GM21717 (cell line): Measurements from ENCODE around the gene TRPM2.

Experiments used
- ATAC-seq: cut with Tn5 transposase; IDR thresholded peaks from one replicate; pipeline ENCODE4 v1.9.1; 2021; ENCODE audit warnings: mild to moderate bottlenecking, moderate library complexity; ENCODE audit not compliant: unreplicated experiment

The TRPM2 gene

DNA sequence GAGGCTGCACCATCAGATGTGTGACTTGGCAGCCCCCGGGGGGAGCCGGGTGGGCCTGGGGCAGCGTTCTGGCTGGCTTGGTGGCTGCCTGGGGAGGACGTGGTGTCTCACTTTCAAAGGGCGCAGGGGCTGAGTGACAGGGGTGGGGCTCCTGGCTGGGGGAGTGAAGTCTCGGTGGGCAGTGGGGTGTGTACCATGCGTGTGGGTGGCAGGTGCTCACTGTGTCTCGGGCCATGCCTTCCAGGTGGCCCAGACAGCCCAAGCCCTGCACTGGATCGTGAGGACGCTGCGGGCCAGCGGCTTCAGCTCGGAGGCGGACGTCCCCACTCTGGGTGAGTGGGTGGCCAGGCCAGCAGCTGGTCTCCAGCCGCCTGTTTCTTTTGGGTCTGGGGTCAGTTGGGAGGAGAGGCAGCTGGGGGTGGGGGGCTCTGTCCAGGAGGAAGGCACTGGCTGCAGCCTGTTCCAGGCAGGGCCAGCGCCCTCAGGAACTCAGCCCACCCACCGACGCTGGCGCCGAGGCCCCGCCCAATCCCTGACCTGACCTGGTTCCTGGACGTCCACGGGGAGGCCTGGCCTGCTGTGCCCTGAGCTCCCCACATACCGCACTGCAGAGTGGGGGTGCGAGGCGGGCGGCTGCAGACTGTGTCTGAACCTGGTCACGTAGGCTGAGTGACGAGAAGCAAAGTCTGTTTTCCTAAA lies 71.3 kb downstream of the TRPM2 start:
- ATAC-seq = no peak

DNA sequence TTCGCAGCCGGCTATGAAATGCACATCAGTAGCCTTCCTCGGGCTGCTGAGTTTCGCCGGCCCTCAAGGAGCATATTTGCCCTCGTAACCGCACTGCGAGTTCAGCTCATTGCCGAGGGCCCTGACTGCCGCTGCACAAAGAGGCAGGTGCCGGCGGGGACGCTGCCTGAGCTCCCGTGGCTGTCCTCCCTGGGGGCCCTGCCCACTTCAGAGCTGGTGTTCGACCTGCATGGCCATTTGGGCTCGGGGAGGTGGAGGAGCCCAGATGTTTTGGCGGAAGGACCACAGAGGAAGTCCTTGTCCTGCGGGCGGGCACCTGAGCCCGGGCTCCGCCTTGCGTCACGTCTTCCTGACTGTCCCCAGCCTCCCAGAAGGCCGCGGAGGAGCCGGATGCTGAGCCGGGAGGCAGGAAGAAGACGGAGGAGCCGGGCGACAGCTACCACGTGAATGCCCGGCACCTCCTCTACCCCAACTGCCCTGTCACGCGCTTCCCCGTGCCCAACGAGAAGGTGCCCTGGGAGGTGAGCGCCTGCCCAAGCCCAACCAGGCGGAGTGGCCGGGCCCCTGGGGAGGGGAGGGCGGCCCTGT lies 72.0 kb downstream of the TRPM2 start:
- no peak for ATAC-seq

DNA sequence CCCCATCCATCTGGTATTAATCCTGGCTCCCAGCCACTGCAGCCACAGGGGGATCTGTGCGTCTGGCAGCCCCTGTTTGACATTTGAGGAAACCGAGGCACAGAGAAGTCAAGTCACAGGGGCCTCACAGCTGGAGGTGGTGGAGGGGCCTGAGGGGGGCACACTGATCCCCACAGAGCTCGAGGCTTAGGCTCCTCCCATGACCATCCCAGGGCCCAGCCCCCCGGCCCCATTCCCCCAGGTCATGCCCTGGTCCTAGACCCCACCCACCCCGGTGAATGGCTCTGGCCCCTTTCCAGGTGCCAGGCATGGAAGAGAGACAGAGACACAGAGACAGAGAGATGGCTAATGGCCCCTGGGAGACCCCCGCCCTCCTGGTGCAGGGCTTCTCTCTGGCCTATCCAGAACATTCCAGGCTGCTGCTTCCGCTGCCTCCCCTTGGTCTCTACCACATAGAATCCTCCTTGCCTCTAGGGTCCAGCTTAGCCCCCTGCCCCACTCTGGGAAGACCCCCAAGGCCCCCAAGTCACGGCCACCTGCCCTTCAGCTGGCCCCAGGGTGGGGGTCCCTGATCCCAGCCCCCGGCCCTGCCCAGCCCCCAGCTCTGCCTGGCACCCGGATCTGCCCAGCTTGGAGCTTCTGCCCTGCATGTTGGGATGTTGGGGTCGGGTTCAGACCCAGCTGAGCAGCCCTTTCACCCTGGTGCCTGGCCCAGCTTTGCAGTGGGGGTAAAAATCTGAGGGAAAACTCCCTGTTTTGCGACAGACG lies 72.7 kb downstream of the TRPM2 start:
- no peak for ATAC-seq

DNA sequence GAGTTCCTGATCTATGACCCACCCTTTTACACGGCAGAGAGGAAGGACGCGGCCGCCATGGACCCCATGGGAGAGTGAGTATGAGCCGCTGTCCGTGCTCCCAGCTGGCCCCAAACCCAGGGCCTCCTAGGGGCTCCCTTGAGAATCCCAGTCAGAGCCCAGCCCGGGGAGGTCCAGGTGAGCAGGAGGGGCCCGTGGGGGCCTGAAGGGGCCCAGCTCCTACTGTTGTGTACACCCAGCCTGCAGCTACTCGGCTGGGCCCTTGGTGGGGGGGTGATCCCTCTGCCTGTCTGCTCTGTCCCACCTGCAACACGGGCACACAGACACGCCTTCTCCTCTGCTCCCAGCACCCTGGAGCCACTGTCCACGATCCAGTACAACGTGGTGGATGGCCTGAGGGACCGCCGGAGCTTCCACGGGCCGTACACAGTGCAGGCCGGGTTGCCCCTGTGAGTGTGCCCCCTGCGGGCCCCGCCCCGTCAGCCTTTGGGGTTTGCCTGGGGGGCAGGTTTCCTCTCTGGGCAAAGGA lies 73.3 kb downstream of the TRPM2 start:
- no peak for ATAC-seq

DNA sequence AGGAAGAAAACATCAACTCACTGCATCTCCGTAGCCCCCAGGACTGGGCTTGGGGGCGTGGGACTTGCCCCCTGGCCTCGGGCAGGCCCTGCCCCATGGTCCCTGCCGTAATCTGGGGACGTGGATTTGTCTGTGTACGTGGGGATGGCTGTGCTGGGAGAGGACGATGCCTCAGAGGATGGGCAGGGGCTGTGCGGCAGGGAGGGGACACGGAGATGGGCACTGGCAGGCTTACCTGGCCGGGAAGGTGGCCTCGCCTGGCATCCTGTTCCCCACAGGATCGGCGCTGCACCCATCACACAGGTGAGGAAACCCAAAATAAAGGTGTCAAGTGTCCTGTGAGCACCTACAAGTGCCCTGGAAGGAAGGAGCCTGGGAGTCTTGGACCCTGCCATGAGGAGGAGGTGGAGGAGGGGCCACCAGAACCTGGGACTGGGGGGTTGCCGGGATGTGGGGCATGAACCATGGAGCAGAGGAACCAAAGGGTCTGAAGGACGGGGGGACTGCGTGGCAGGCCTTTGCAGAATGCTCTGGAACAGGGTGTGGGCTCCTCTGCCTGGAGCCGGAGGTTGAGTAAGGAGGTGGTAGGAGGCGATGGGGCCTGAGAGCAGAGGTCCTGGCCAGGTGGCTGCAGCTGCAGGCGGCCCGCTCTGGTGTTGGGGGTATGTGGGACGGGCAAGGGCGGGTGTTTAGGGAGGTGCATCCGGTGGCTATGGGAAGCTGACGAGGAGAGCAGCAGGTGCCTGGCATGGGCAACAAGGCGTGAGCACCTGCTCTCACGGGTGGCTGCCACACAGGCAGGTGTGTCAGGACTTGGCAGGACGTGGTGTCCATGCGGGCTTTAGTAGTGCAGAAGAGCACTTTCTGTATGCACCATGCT lies 74.1 kb downstream of the TRPM2 start:
- no peak for ATAC-seq

DNA sequence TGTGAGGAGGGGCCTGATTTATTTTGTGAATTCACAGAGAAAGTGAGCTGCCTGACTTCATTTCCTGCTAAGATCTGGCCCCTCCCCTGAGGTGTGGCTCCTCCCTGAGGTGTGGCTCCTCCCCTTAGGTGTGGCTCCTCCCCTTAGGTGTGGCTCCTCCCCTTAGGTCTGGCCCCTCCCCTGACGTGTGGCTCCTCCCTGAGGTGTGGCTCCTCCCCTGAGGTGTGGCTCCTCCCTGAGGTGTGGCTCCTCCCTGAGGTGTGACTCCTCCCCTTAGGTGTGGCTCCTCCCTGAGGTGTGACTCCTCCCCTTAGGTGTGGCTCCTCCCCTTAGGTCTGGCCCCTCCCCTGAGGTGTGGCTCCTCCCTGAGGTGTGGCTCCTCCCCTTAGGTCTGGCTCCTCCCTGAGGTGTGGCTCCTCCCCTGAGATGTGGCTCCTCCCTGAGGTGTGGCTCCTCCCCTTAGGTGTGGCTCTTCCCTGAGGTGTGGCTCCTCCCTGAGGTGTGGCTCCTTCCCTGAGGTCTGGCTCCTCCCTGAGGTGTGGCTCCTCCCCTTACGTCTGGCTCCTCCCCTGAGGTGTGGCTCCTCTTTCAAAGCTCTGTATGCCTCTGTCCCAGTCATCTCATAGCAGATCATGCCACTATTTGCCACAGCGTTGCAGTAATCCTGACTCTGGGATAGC lies 75.0 kb downstream of the TRPM2 start:
- no peak for ATAC-seq

DNA sequence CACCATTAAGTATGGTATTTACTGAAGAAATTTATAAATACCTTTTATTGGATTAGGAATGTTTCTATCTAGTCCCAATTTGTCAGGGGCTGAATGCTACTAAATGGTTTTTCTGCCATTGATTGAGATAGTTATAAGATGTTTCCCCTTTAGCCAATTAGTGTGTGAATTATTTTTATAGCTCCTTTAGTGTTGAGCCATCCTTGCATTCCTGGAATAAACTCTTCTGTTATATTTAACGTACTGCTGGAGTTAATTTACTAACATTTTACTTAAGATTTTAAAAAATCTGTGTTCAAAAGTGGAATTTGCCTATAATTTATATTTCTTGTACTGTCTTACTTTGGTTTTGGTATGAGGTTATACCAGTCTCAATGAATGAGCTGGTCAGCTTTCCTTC lies 76.5 kb downstream of the TRPM2 start:
- no peak for ATAC-seq

DNA sequence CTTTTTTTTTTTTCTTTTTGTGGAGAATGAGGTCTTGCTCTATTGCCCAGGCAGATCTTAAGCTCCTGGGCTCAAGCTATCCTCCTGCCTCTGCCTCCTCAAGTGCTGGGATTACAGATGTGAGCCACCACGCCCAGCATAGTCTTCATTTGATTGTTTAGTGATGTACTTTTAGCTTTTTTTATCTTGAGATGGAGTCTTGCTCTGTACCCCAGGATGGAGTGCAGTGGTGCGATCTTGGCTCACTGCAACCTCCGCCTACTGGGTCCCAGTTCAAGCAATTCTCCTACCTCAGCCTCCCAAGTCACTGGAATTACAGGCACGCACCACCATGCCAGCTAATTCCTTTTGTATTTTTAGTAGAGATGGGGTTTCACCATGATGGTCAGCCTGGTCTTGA lies 77.9 kb downstream of the TRPM2 start:
- ATAC-seq = no peak

DNA sequence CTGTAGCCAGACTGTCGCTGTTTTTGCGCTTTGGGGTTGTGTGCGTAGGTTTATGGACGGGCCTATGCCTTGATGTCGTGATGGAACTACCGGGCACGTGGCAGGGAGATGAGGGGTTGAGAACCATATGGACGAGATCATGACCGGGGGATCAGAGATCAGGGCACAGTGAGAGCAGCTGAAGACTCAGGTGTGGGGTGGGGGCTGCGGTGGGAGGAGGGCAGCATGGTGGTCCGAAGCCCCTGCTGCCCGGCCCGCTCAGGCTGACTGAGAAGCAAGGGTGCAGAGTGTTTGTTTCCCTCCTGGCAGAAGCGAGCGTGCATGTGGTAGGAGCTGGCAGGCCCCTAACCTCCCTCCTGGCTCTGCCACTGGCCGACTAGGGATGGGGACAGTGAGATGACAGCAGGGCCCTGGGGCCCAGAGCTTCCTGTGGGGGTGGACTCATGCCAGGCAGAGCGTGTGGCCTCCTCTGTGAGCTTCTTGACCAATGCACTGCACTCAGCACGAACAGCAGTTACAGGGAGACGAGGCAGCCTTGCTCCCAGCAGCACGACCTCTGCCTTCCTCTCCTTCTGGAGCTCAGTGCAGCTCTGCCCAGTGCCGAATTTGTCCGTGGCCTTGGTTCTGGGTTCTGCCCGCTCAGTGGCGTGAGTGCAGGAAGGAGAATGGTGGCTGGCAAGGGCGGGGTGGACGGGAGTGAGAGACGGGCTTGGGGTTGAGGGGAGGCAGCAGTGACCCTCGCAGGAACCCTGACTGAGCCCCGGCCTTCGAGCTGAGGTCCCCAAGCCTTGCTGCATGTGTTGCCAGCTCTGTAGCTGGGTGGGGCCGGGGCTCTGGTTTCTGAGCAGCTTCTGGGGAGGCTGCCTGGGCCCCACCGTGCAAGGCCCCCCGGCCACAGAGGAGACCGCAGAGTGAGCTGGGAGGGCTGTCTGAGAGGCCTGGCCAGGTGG lies 79.7 kb downstream of the TRPM2 start:
- no peak for ATAC-seq

DNA sequence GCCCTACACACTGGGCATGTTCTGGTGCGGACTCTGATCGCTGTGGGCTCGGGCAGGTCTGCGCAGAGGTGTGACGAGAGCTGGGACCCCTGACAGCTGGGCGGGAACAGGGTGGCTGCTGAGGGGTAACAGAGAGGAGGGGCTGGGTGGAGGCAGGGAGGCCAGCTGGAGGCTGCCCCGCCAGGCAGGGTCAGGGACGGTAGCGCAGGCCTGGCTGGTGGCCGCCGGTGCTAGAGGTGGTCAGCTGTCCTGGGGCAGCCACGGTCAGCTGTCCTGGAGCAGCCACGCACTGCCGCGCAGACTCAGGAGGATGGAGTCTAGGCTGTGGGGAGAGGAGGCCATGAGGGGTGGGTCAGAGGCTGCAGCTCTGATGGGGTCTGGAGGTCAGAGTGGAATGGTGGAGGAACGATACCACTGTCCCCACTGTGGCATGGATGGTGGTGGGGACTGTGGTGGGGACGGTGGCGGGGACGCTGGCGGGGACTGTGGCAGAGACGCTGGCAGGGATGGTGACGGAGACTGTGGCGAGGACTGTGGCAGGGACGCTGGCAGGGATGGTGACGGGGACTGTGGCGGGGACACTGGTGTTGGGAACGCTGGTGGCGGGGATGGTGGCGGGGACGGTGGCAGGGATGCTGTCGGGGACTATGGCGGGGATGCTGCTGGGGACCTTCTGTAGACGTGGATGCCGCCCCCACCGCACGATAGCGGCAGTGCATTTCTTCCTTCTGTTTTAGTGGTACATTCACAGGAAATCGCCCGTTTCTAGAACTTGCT lies 80.6 kb downstream of the TRPM2 start:
- ATAC-seq = no peak

DNA sequence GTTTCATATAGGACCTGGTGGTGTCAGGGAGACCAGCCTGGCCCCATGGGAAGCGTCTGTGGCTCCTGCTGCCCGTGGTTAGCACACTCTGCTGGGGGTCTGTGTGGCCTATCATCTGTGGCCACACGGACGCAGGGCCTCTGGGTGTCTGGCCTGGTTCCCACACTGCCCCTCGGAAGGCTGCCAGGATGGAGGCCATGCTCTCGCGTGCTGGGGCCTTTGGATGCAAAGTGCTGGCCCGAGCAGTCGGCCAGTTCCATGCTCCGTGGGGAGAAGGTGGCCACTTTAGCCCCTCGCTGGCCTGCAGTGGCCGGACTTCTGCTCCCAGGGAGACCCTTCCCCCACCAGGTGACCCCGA lies 81.1 kb downstream of the TRPM2 start:
- no peak for ATAC-seq

DNA sequence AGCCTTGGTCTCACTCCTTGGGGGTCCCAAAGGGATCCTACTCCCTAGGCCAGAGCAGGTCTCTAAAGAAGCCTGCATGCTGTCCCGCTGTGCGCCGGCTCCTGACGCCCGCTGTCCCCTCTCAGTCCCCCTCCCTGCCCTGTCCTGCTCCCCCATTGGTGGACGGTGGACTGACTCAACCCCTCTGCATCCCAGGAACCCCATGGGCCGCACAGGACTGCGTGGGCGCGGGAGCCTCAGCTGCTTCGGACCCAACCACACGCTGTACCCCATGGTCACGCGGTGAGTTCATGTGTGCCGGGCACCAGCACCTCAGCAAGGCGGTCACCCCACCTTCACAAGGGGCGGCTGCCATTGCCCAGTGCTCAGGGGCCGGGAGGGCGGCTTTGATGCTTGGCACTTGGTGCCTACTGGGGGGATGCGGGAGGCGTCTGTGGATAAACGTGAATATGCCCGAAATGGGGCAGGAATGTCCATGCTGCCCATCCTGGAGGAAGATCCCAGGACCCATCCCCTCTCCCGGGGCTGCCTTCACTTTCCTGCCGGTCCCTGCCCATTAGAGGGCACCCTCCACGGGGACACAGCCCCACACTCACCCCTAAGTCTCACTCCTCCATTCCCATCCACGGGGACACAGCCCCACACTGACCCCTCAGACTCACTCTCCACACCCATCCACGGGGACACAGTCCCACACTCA lies 81.7 kb downstream of the TRPM2 start:
- no peak for ATAC-seq

DNA sequence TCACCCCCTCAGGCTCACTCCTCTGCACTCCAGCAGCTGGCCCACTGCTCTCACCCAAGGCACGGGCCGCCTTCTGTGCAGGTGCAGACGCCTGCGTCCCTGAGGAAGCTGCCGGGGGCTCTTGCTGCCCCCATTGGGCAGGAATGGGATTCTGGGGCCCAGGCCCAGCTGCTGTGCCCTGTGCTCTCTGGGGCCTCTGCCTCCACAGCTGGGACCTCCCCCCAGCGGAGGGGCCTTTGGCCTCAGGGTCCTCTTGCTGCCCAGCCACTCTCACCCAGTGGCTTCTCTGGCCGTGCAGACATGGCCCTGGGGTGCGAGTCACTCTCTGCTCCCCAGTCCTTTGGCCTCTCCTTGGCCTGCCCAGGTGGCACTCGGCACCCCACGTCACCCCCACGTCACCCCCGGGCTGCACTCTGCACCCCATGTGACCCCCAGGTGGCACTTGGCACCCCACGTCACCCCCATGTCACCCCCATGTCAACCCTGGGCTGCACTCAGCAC lies 82.7 kb downstream of the TRPM2 start:
- no peak for ATAC-seq

DNA sequence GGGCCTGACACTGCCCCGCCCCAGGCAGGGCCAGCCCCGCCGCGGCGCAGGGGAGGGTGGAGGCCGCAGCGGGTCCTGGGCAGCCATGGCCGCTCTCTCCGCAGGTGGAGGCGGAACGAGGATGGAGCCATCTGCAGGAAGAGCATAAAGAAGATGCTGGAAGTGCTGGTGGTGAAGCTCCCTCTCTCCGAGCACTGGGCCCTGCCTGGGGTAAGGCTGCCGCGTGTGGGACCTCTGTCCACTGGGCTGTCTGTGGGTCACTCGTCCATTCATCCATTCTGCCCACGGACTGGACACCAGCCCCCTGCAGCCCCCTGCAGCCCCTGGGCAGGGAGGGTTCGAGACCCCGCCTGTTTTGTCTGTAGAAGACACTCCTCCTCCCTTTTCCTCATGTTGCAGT lies 83.5 kb downstream of the TRPM2 start:
- ATAC-seq = no peak

DNA sequence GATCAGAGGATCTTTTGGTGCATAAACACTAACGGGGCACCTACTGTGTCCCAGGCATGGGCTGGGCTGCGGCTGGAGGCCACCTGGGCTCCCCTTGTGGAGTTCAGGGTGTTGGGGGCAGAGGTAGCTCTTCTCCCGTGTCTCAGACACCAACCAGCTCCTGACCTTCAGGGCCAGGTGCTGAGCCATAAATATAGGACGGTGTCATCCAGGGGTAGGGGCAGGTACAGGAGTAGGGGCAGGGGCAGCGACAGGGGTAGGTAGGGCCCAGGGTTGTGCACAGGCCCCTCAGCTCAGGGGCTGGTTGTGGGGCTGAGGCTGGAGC lies 83.9 kb downstream of the TRPM2 start:
- ATAC-seq = no peak

DNA sequence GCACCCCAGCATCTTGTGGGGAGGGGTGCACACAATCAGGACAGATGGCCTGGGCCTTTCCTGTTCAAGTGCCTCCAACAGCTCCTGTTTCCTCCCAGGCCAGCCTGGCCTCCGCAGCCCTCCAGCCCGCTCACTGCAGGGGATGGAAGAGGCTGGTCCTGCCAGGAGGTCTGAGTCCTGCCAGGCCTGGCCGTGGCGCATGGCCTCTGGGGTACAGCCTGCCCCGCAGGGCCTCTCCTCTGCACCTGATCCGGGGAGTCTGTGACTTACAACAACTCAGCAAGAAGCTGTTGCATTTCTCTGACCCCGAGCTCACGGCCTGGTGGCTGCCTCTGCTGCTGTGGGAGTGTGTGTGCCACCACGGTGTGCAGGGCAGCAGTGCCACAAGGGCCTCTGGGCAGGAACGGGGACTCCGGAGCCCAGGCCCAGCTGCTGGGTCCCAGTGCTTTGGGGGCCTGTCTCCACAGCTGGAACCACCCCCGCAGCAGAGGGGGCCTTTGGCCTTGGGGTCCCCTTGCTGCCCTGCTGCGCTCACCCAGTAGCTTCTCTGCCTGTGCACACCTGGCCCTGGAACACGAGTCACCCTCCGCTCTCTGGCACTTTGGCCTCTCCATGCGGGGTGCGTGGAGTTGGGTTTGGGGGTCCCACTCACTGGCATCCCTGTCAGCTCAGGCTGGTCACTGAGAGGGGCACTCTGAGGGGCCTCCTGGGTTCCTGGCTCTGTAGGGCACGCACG lies 84.4 kb downstream of the TRPM2 start:
- no peak for ATAC-seq

DNA sequence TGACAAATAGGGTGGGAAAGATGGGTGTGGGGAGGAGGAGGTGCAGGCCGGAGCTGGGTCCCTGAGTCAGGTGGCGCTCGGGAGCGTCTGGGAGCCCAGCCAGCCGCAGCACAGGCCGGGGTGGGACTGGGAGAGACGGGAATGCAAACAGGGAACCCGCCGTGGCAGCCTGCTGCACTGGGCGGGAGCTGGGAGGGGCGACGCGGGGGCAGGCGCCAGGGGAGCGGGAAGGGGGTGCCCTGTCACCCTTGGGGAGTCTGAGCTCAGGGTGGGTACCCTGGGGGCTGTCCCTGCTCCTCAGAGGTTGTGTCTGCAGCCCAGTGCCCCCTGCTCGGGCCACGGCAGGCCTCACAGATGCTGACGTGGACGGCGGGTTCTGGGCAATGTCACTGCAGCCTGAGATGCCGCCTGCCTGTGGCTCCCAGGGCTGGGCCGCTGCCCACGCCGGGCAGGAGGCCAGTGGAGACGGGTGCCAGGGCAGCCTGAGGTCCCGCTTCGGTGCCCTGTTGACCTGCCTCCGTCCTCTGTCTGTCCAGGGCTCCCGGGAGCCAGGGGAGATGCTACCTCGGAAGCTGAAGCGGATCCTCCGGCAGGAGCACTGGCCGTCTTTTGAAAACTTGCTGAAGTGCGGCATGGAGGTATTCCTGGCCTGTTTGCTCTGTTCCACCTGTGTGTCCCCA lies 85.2 kb downstream of the TRPM2 start:
- ATAC-seq = no peak
